GM18508 (cell line): ENCODE measurements around the gene ARHGEF16.

Experiments
- ATAC-seq: cut with Tn5 transposase; IDR thresholded peaks from one replicate; pipeline ENCODE4 v1.9.1; 2021; ENCODE audit warnings: moderate number of reproducible peaks; ENCODE audit not compliant: insufficient read depth, unreplicated experiment

The ARHGEF16 gene

GRCh38 chr1:3465091-3465934 lies 10.8 kb downstream of the ARHGEF16 start:
- no peak for ATAC-seq

GRCh38 chr1:3465935-3466321 lies 11.5 kb downstream of the ARHGEF16 start:
- ATAC-seq, result no peak

- no peak for ATAC-seq
These were observed 12.1 kb downstream of the ARHGEF16 start for GRCh38 chr1:3466366-3467075.

- ATAC-seq, result no peak
These were observed 12.9 kb downstream of the ARHGEF16 start for GRCh38 chr1:3467096-3468036.

GRCh38 chr1:3468236-3469103 lies 14.0 kb downstream of the ARHGEF16 start:
- no peak for ATAC-seq

GRCh38 chr1:3469104-3469848 lies 14.8 kb downstream of the ARHGEF16 start:
- ATAC-seq, result no peak

GRCh38 chr1:3469849-3470649 lies 15.6 kb downstream of the ARHGEF16 start:
- no peak for ATAC-seq

- no peak for ATAC-seq
These were observed 16.3 kb downstream of the ARHGEF16 start for GRCh38 chr1:3470650-3471355.

- no peak for ATAC-seq
These were observed 17.1 kb downstream of the ARHGEF16 start for GRCh38 chr1:3471356-3472087.

GRCh38 chr1:3472088-3472850 lies 17.8 kb downstream of the ARHGEF16 start:
- ATAC-seq, result no peak

GRCh38 chr1:3472906-3473305 lies 18.4 kb downstream of the ARHGEF16 start:
- ATAC-seq, result no peak

- ATAC-seq, result no peak
These were observed 18.9 kb downstream of the ARHGEF16 start for GRCh38 chr1:3473381-3473844.

GRCh38 chr1:3474016-3474415 lies 19.6 kb downstream of the ARHGEF16 start:
- no peak for ATAC-seq

- no peak for ATAC-seq
These were observed 20.0 kb downstream of the ARHGEF16 start for GRCh38 chr1:3474421-3474820.

GRCh38 chr1:3475839-3476573 lies 21.5 kb downstream of the ARHGEF16 start:
- no peak for ATAC-seq
